ENCODE data around the gene HECTD4. TPM values are rescaled to one million over a fixed set of nuclear protein-coding genes. Genes with fewer than 3 reads are reported as not detected.
"Not testable (repeated sequence)": the region's sequence is repeated elsewhere in the genome, so short reads cannot be mapped to it uniquely, and the experiment has no call there.

Gene HECTD4
- total RNA-seq, 4 donors from 2014 or later, result 15.9 to 72.9 (median 45.2) TPM

GRCh38 chr12:112163056-112163455 lies 219.2 kb downstream of the HECTD4 start:
- TF ChIP-seq, protein P1, sequence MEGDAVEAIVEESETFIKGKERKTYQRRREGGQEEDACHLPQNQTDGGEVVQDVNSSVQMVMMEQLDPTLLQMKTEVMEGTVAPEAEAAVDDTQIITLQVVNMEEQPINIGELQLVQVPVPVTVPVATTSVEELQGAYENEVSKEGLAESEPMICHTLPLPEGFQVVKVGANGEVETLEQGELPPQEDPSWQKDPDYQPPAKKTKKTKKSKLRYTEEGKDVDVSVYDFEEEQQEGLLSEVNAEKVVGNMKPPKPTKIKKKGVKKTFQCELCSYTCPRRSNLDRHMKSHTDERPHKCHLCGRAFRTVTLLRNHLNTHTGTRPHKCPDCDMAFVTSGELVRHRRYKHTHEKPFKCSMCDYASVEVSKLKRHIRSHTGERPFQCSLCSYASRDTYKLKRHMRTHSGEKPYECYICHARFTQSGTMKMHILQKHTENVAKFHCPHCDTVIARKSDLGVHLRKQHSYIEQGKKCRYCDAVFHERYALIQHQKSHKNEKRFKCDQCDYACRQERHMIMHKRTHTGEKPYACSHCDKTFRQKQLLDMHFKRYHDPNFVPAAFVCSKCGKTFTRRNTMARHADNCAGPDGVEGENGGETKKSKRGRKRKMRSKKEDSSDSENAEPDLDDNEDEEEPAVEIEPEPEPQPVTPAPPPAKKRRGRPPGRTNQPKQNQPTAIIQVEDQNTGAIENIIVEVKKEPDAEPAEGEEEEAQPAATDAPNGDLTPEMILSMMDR (IDR thresholded peaks at IDR 0.05), result no peak
- no peak for TF ChIP-seq POLR2A (IDR thresholded peaks at IDR 0.05)
- Histone ChIP-seq H3K36me3 (no peaks in the 10 kb centered on the region), H3K27me3 (no peaks in the 10 kb centered on the region), H3K27ac (no peak overlapping the region), H3K4me1 (no peaks in the 10 kb centered on the region), H3K9me3 (no peaks in the 10 kb centered on the region), H3K4me3 (no peak overlapping the region)
- no peak for DNase-seq
- intact Hi-C loops (cut with DNase I; ENCODE audit: low total_unique reads), result no loop called here

GRCh38 chr12:112162241-112162790 lies 219.9 kb downstream of the HECTD4 start:
- H3K27me3 ChIP-seq, result no peaks in the 10 kb centered on the region
- no peak for TF ChIP-seq POLR2A (IDR thresholded peaks at IDR 0.05)
- TF ChIP-seq, protein P1 (IDR thresholded peaks at IDR 0.05), result no peak
- no peaks in the 10 kb centered on the region for H3K4me1 ChIP-seq
- no peak for DNase-seq
- no peak overlapping the region for H3K4me3 ChIP-seq
- intact Hi-C loops (cut with DNase I; ENCODE audit: low total_unique reads), result no loop called here
- no peaks in the 10 kb centered on the region for H3K36me3 ChIP-seq
- H3K9me3 ChIP-seq, result no peaks in the 10 kb centered on the region
- no peak overlapping the region for H3K27ac ChIP-seq

- no peak for DNase-seq
- intact Hi-C loops (cut with DNase I; ENCODE audit: low total_unique reads), result no loop called here
- Histone ChIP-seq H3K9me3 (no peaks in the 10 kb centered on the region), H3K4me1 (no peaks in the 10 kb centered on the region), H3K4me3 (no peak overlapping the region), H3K27me3 (no peaks in the 10 kb centered on the region), H3K36me3 (no peaks in the 10 kb centered on the region), H3K27ac (no peak overlapping the region)
- TF ChIP-seq POLR2A (IDR thresholded peaks at IDR 0.05), result no peak
- TF ChIP-seq, protein P1 (IDR thresholded peaks at IDR 0.05), result no peak
Measured at GRCh38 chr12:112161711-112162110, 220.5 kb downstream of the HECTD4 start.

- H3K27ac ChIP-seq, result no peak overlapping the region
- H3K36me3 ChIP-seq, result no peaks in the 10 kb centered on the region
- no peak overlapping the region for H3K4me3 ChIP-seq
- H3K4me1 ChIP-seq, result no peaks in the 10 kb centered on the region
- H3K9me3 ChIP-seq, result no peaks in the 10 kb centered on the region
- intact Hi-C loops (cut with DNase I; ENCODE audit: low total_unique reads), result no loop called here
- DNase-seq, result no peak
- no peaks in the 10 kb centered on the region for H3K27me3 ChIP-seq
- TF ChIP-seq POLR2A (IDR thresholded peaks at IDR 0.05), result no peak
- TF ChIP-seq, protein P1 (IDR thresholded peaks at IDR 0.05), result no peak
Measured at GRCh38 chr12:112160611-112161010, 221.6 kb downstream of the HECTD4 start.

DNA sequence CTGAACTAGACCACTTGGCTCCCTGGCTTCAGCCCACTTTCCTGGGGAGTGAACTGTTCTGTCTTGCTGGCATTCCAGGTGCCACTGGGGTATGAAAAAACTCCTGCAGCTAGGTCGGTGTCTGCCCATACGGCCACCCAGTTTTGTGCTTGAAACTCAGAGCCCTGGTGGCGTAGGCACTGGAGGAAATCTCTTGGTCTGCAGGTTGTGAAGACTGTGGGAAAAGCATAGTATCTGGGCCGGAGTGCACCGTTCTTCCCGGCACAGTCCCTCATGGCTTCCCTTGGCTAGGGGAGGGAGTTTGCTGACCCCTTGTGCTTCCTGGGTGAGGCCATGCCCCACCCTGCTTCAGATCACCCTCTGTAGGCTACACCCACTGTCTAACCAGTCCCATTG lies 223.1 kb downstream of the HECTD4 start:
- no peak overlapping the region for H3K27ac ChIP-seq
- no peak overlapping the region for H3K4me3 ChIP-seq
- H3K9me3 ChIP-seq, result no peaks in the 10 kb centered on the region
- no peaks in the 10 kb centered on the region for H3K36me3 ChIP-seq
- intact Hi-C loops (cut with DNase I; ENCODE audit: low total_unique reads), result no loop called here
- H3K27me3 ChIP-seq, result no peaks in the 10 kb centered on the region
- H3K4me1 ChIP-seq, result no peaks in the 10 kb centered on the region
- DNase-seq, result no peak
- TF ChIP-seq, protein P1 (IDR thresholded peaks at IDR 0.05), result no peak
- no peak for TF ChIP-seq POLR2A (IDR thresholded peaks at IDR 0.05)

DNA sequence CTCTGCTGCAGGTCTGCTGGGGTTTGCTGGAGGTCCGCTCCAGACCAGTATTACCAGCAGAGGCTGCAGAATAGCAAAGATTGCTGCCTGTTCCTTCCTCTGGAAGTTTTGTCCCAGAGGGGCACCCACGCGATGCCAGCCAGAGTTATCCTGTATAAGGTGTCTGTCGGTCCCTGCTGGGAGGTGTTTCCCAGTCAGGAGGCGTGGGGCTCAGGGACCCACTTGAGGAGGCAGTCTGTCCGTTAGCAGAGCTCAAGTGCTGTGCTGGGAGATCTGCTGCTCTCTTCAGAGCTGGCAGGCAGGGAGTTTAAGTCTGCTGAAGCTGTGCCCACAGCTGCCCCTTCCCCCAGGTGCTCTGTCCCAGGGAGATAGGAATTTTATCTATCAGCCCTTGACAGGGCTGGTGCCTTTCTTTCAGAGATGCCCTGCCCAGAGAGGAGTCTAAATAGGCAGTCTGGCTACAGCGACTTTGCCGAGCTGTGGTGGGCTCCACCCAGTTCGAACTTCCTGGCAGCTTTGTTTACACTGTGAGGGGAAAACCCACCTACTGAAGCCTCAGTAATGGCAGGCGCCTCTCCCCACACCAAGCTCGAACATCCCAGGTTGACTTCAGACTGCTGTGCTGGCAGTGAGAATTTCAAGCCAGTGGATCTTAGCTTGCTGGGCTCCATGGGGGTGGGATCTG lies 223.6 kb downstream of the HECTD4 start:
- H3K36me3 ChIP-seq; H3K27ac ChIP-seq; DNase-seq; H3K4me3 ChIP-seq; intact Hi-C loops (cut with DNase I; ENCODE audit: low total_unique reads); H3K4me1 ChIP-seq; H3K27me3 ChIP-seq; H3K9me3 ChIP-seq: not testable (repeated sequence)
